Measurements from ENCODE around the gene SLC8A2. TPM values are rescaled to one million over a fixed set of nuclear protein-coding genes. Genes with fewer than 3 reads are reported as not detected.

Gene SLC8A2
- total RNA-seq, 1 donor from 2014 or later: 14.5 TPM

GRCh38 chr19:47379381-47379938 is 92.2 kb downstream of the SLC8A2 start:
- H3K36me3 ChIP-seq: no peaks in the 10 kb centered on the region
- H3K27ac ChIP-seq: no peak overlapping the region
- no peaks in the 10 kb centered on the region for H3K4me1 ChIP-seq
- H3F3A ChIP-seq (ENCODE audit: low read depth): no peaks in the 10 kb centered on the region
- Mint-ChIP-seq H3K36me3 (peaks cover 9% of the 10 kb centered on the region), H3K4me3 (no peak overlapping the region), H3K27me3 (ENCODE audit: insufficient read depth, low read depth) (peaks cover 8% of the 10 kb centered on the region), H3K9me3 (no peaks in the 10 kb centered on the region), H3K4me1 (peaks cover 6% of the 10 kb centered on the region), H3K27ac (no peak overlapping the region)
- H2AFZ ChIP-seq (replicated peaks): no peak overlapping the region
- TF ChIP-seq CTCF (IDR thresholded peaks at IDR 0.05) (no peak), EZH2 (IDR thresholded peaks at IDR 0.05) (no peak), EZH2phosphoT487 (IDR thresholded peaks at IDR 0.05) (no peak)
- no peaks in the 10 kb centered on the region for H3K27me3 ChIP-seq
- no peak overlapping the region for H3K4me3 ChIP-seq
- no peaks in the 10 kb centered on the region for H3K79me2 ChIP-seq (ENCODE audit: low read depth)
- no peak for DNase-seq (ENCODE audit: low spot score)
- no peak overlapping the region for H3K4me2 ChIP-seq
- no peak overlapping the region for H3K9ac ChIP-seq
- H3K9me3 ChIP-seq (ENCODE audit: low read depth): no peaks in the 10 kb centered on the region
- H4K20me1 ChIP-seq (ENCODE audit: low read depth): no peaks in the 10 kb centered on the region

GRCh38 chr19:47378246-47378645 is 93.4 kb downstream of the SLC8A2 start:
- Mint-ChIP-seq H3K9me3 (no peaks in the 10 kb centered on the region), H3K36me3 (peaks cover 11% of the 10 kb centered on the region), H3K4me1 (peaks cover 3% of the 10 kb centered on the region), H3K27me3 (ENCODE audit: insufficient read depth, low read depth) (peaks cover 8% of the 10 kb centered on the region), H3K27ac (no peak overlapping the region), H3K4me3 (no peak overlapping the region)
- Histone ChIP-seq H3K27ac (no peak overlapping the region), H3K4me2 (no peak overlapping the region), H4K20me1 (ENCODE audit: low read depth) (no peaks in the 10 kb centered on the region), H3K9me3 (ENCODE audit: low read depth) (no peaks in the 10 kb centered on the region), H3K9ac (no peak overlapping the region), H3K79me2 (ENCODE audit: low read depth) (no peaks in the 10 kb centered on the region), H3K4me3 (no peak overlapping the region), H3F3A (ENCODE audit: low read depth) (no peaks in the 10 kb centered on the region), H3K4me1 (no peaks in the 10 kb centered on the region), H3K36me3 (no peaks in the 10 kb centered on the region), H3K27me3 (no peaks in the 10 kb centered on the region), H2AFZ (replicated peaks) (no peak overlapping the region)
- TF ChIP-seq CTCF (IDR thresholded peaks at IDR 0.05) (no peak), EZH2 (IDR thresholded peaks at IDR 0.05) (no peak), EZH2phosphoT487 (IDR thresholded peaks at IDR 0.05) (no peak)
- no peak for DNase-seq (ENCODE audit: low spot score)

Other genes with a start within 250 kb of the SLC8A2 start
- gene BBC3, start 240.7 kb downstream of the SLC8A2 start, total RNA-seq (ENCODE audit: low replicate concordance): 2.8 and 19.1 TPM in 2 replicates
- 3.4 and 16.0 TPM in 2 replicates for gene CCDC9, start 215.4 kb downstream of the SLC8A2 start, total RNA-seq (ENCODE audit: low replicate concordance)
- 3.7 TPM in 1 of 2 replicates, not detected in the other for gene INAFM1, start 197.0 kb downstream of the SLC8A2 start, total RNA-seq (ENCODE audit: low replicate concordance)
- gene C5AR1, start 162.0 kb downstream of the SLC8A2 start, total RNA-seq (ENCODE audit: low replicate concordance): 0.06 TPM in 1 of 2 replicates, not detected in the other
- not detected in 2 replicates for gene C5AR2, start 139.7 kb downstream of the SLC8A2 start, total RNA-seq (ENCODE audit: low replicate concordance)
- 12.3 and 29.5 TPM in 2 replicates for gene DHX34, start 122.6 kb downstream of the SLC8A2 start, total RNA-seq (ENCODE audit: low replicate concordance)
- gene MEIS3, start 52.4 kb downstream of the SLC8A2 start, total RNA-seq (ENCODE audit: low replicate concordance): 32.2 and 70.5 TPM in 2 replicates
- 17.8 and 18.1 TPM in 2 replicates for gene KPTN, start 12.3 kb upstream of the SLC8A2 start, total RNA-seq (ENCODE audit: low replicate concordance)
- gene NAPA, start 43.2 kb upstream of the SLC8A2 start, total RNA-seq (ENCODE audit: low replicate concordance): 30.2 and 44.9 TPM in 2 replicates
- gene ZNF541, start 101.3 kb upstream of the SLC8A2 start, total RNA-seq (ENCODE audit: low replicate concordance): not detected in 2 replicates
- gene BICRA, start 137.2 kb upstream of the SLC8A2 start, total RNA-seq (ENCODE audit: low replicate concordance): 6.4 and 15.6 TPM in 2 replicates
- 1.5 and 3.9 TPM in 2 replicates for gene EHD2, start 241.5 kb upstream of the SLC8A2 start, total RNA-seq (ENCODE audit: low replicate concordance)